Keratinocyte (primary cell): ENCODE data around the gene CYP4V2. TPM values are rescaled to one million over a fixed set of nuclear protein-coding genes. Genes with fewer than 3 reads are reported as not detected.

Source experiments
- DNase-seq: peaks from one replicate; pipeline ENCODE4 v3.0.0-alpha.2; 2011; ENCODE audit warnings: low read depth, missing footprints, low spot score
- FAIRE-seq: peaks from 2 replicates; lab custom pipeline; 2011; peaks lifted over from hg19 to GRCh38; lab: Jason Lieb, UNC
- H2AFZ ChIP-seq: 2 replicates; pipeline ENCODE4 v1.6.0; 2012; ENCODE audit warnings: low read length, control low read depth, inconsistent platforms; ENCODE audit not compliant: control insufficient read depth
- H3K27ac ChIP-seq: 2 replicates; pipeline ENCODE4 v1.5.1; 2011; ENCODE audit warnings: low read length; ENCODE audit not compliant: control insufficient read depth, insufficient read depth
- H3K27me3 ChIP-seq: 3 replicates; pipeline ENCODE4 v1.6.0; 2011; ENCODE audit warnings: low read length; ENCODE audit not compliant: control insufficient read depth, insufficient read depth; ENCODE audit errors: extremely low read depth
- H3K36me3 ChIP-seq, 2 experiments: 2 replicates in 1 of 2; 3 replicates in 1 of 2; pipeline ENCODE4 v1.5.1; 2011; ENCODE audit warnings: low read length in 2 of 2, mild to moderate bottlenecking in 1 of 2; ENCODE audit not compliant: control insufficient read depth in 2 of 2, insufficient read depth in 2 of 2; ENCODE audit errors: extremely low read depth in 1 of 2
- H3K4me1 ChIP-seq: 3 replicates; pipeline ENCODE4 v1.5.1; 2011; ENCODE audit warnings: low read length; ENCODE audit not compliant: control insufficient read depth, insufficient read depth; ENCODE audit errors: extremely low read depth
- H3K4me2 ChIP-seq: 3 replicates; pipeline ENCODE4 v1.6.0; 2011; ENCODE audit warnings: low read depth, low read length; ENCODE audit not compliant: control insufficient read depth, insufficient read depth; ENCODE audit errors: extremely low read depth
- H3K4me3 ChIP-seq, 3 experiments: fragments of 200-600 bp in 1 of 3; sonication (generic) in 1 of 3; 2 replicates in 2 of 3; 3 replicates in 1 of 3; pipeline ENCODE4 v1.5.1; 2011 to 2016; ENCODE audit warnings: low read length in 3 of 3, mild to moderate bottlenecking in 3 of 3, control low read depth in 2 of 3, inconsistent platforms in 1 of 3, low read depth in 1 of 3, mixed read lengths in 1 of 3, mixed run types in 1 of 3, moderate library complexity in 1 of 3; ENCODE audit not compliant: control insufficient read depth in 2 of 3, insufficient read depth in 2 of 3; ENCODE audit errors: extremely low read depth in 1 of 3
- H3K79me2 ChIP-seq: 2 replicates; pipeline ENCODE4 v1.6.0; 2012; ENCODE audit warnings: low read length; ENCODE audit not compliant: control insufficient read depth, insufficient read depth
- H3K9ac ChIP-seq: 3 replicates; pipeline ENCODE4 v1.6.0; 2011; ENCODE audit warnings: low read length; ENCODE audit not compliant: control insufficient read depth, insufficient read depth; ENCODE audit errors: extremely low read depth
- H3K9me1 ChIP-seq: 3 replicates; pipeline ENCODE4 v1.6.0; 2011; ENCODE audit warnings: low read length; ENCODE audit not compliant: control insufficient read depth, insufficient read depth; ENCODE audit errors: extremely low read depth
- H3K9me3 ChIP-seq: 2 replicates; pipeline ENCODE4 v1.5.1; 2012; ENCODE audit warnings: low read depth, low read length; ENCODE audit not compliant: control insufficient read depth
- H4K20me1 ChIP-seq: 3 replicates; pipeline ENCODE4 v1.6.0; 2011; ENCODE audit warnings: low read length; ENCODE audit not compliant: control insufficient read depth, insufficient read depth; ENCODE audit errors: extremely low read depth
- CTCF ChIP-seq, 3 experiments: IDR thresholded peaks in 1 of 3; conservative IDR thresholded peaks in 1 of 3; optimal IDR thresholded peaks in 1 of 3; 2 replicates in 2 of 3; 3 replicates in 1 of 3; pipeline versions ENCODE3 to v1.5.1; 2011; ENCODE audit warnings: low read length in 3 of 3, mild to moderate bottlenecking in 3 of 3, moderate library complexity in 2 of 3, control low read depth in 1 of 3, inconsistent platforms in 1 of 3; ENCODE audit not compliant: insufficient read depth in 2 of 3; ENCODE audit errors: extremely low read depth in 1 of 3
- EZH2 ChIP-seq: IDR thresholded peaks from one replicate; pipeline ENCODE4 v1.6.1; 2012; ENCODE audit warnings: inconsistent platforms, mild to moderate bottlenecking, low read length, moderate library complexity
- dilution Hi-C: fragments of 300-500 bp; cut with MboI; formaldehyde crosslinking; loops from one replicate; pipeline ENCODE4 v1.7.0; 2020; ENCODE audit warnings: low sequenced_read_pairs; ENCODE audit not compliant: extremely low pct_ligation_motif_present
- polyA plus RNA-seq, 5 experiments: library from polyadenylated mRNA; depleted of rRNA in 3 of 5; stranded (reverse) in 3 of 5; stranded (forward) in 1 of 5; unstranded in 1 of 5; fragments of >200 nt; gene quantifications; 1 replicate in 1 of 5; 2 replicates in 3 of 5; 3 replicates in 1 of 5; pipeline versions ENCODE4 v1.2.1 to v1.2.3, GENCODE V29; 2011 to 2012; ENCODE audit warnings: missing spikeins in 2 of 5, low read depth in 1 of 5, low replicate concordance in 1 of 5

The CYP4V2 gene
- polyA plus RNA-seq, 1 donor (not counting 4 experiments of a cell fraction or from before 2014, with no cell fraction given), result 8.8 TPM

GRCh38 chr4:186168750-186169149 is 22.6 kb upstream of the CYP4V2 start:
- Histone ChIP-seq H2AFZ (no peak overlapping the region), H3K9ac (no peak overlapping the region), H3K27me3 (no peaks in the 10 kb centered on the region), H3K9me3 (no peaks in the 10 kb centered on the region), H3K4me3 (no peak overlapping the region), H3K9me1 (no peaks in the 10 kb centered on the region), H3K4me2 (no peak overlapping the region), H4K20me1 (no peaks in the 10 kb centered on the region), H3K79me2 (no peaks in the 10 kb centered on the region), H3K36me3 (no peaks in the 10 kb centered on the region), H3K27ac (no peak overlapping the region), H3K4me1 (no peaks in the 10 kb centered on the region)
- dilution Hi-C loops, result no loop called here
- FAIRE-seq, result no peak
- no peak for TF ChIP-seq EZH2
- no peak for TF ChIP-seq CTCF (optimal IDR thresholded peaks at IDR 0.05 in 1 of 3, IDR thresholded peaks at IDR 0.05 in 1 of 3, conservative IDR thresholded peaks at IDR 0.05 in 1 of 3; ENCODE audit: extremely low read depth in 1 of 3, insufficient read depth in 2 of 3, low read length in 3 of 3)
- no peak for DNase-seq

- Histone ChIP-seq H3K27me3 (no peaks in the 10 kb centered on the region), H3K79me2 (no peaks in the 10 kb centered on the region), H3K4me3 (no peak overlapping the region), H3K4me1 (no peaks in the 10 kb centered on the region), H3K36me3 (no peaks in the 10 kb centered on the region), H3K4me2 (no peak overlapping the region), H4K20me1 (no peaks in the 10 kb centered on the region), H2AFZ (no peak overlapping the region), H3K9me1 (no peaks in the 10 kb centered on the region), H3K9me3 (no peaks in the 10 kb centered on the region), H3K27ac (no peak overlapping the region), H3K9ac (no peak overlapping the region)
- dilution Hi-C loops, result no loop called here
- TF ChIP-seq EZH2 (no peak), CTCF (optimal IDR thresholded peaks at IDR 0.05 in 1 of 3, IDR thresholded peaks at IDR 0.05 in 1 of 3, conservative IDR thresholded peaks at IDR 0.05 in 1 of 3; ENCODE audit: extremely low read depth in 1 of 3, insufficient read depth in 2 of 3, low read length in 3 of 3) (no peak)
- DNase-seq (no peak), FAIRE-seq (no peak)
Measured at GRCh38 chr4:186169333-186169944, 21.9 kb upstream of the CYP4V2 start.
